HepG2 (cell line): ENCODE measurements around the gene CHD9. TPM values are rescaled to one million over a fixed set of nuclear protein-coding genes. Genes with fewer than 3 reads are reported as not detected.
A peak's percentile ranks its signal among the peaks of the same experiment; 100 is the strongest.

Source experiments
- ATAD3A ChIP-seq: sonication (generic); formaldehyde crosslinking; IDR thresholded peaks from 2 replicates; pipeline ENCODE4 v1.4.0; 2020; ENCODE audit warnings: missing genetic modification reagents
- CAMTA2 ChIP-seq: sonication (generic); formaldehyde crosslinking; IDR thresholded peaks from 2 replicates; pipeline ENCODE4 v1.4.0; 2020; ENCODE audit warnings: mild to moderate bottlenecking, missing genetic modification reagents, borderline replicate concordance
- CHCHD3 ChIP-seq: sonication (generic); formaldehyde crosslinking; IDR thresholded peaks from 2 replicates; pipeline ENCODE4 v1.8.0; 2022; ENCODE audit warnings: mild to moderate bottlenecking, missing genetic modification reagents, moderate library complexity
- DR1 ChIP-seq: sonication (generic); formaldehyde crosslinking; IDR thresholded peaks from 2 replicates; pipeline ENCODE4 v1.8.0; 2021; ENCODE audit warnings: mild to moderate bottlenecking, missing genetic modification reagents, inconsistent platforms
- EHMT2 ChIP-seq: fragments of 200-600 bp; sonication (generic); IDR thresholded peaks from 2 replicates; pipeline ENCODE4 v1.7.0; 2017; ENCODE audit warnings: antibody characterized with exemption, low read depth, low read length, borderline replicate concordance
- FOXA1 ChIP-seq, 2 experiments: fragments of 450-650 bp in 1 of 2; sonication (generic) in 1 of 2; formaldehyde crosslinking in 1 of 2; IDR thresholded peaks; 2 replicates each; pipeline versions ENCODE4 v1.4.0 to v1.6.1; 2016 to 2020; ENCODE audit warnings: missing genetic modification reagents in 1 of 2
- FOXJ3 ChIP-seq: sonication (generic); formaldehyde crosslinking; IDR thresholded peaks from 2 replicates; pipeline ENCODE4 v1.4.0; 2020; ENCODE audit warnings: missing genetic modification reagents, mild to moderate bottlenecking, borderline replicate concordance
- GABPA ChIP-seq, 2 experiments: IDR thresholded peaks; 2 replicates each; pipeline ENCODE4 v1.6.1; 2011 to 2016; ENCODE audit warnings: low read depth in 2 of 2, low read length in 1 of 2, missing biosample characterization in 1 of 2, missing genetic modification characterization in 1 of 2
- HMG20A ChIP-seq: IDR thresholded peaks from 2 replicates; pipeline ENCODE4 v1.6.1; 2016; ENCODE audit warnings: borderline replicate concordance
- HNF4G ChIP-seq, 2 experiments: sonication (generic) in 1 of 2; formaldehyde crosslinking in 1 of 2; IDR thresholded peaks; 2 replicates each; pipeline versions ENCODE4 v1.4.0 to v1.6.1; 2011 to 2020; ENCODE audit warnings: borderline replicate concordance in 2 of 2, low read depth in 2 of 2, mild to moderate bottlenecking in 2 of 2, low read length in 1 of 2, missing genetic modification reagents in 1 of 2, moderate library complexity in 1 of 2
- IRX3 ChIP-seq: sonication (generic); formaldehyde crosslinking; IDR thresholded peaks from 2 replicates; pipeline ENCODE4 v1.8.1; 2023; ENCODE audit warnings: mild to moderate bottlenecking, low read depth, missing genetic modification reagents, borderline replicate concordance
- PCBP1 ChIP-seq: fragments of 200-400 bp; formaldehyde crosslinking; IDR thresholded peaks from 2 replicates; pipeline ENCODE4 v1.6.1; 2017; ENCODE audit warnings: mild to moderate bottlenecking, low read depth, low read length, borderline replicate concordance
- RFXANK ChIP-seq: IDR thresholded peaks from 2 replicates; pipeline ENCODE4 v1.6.1; 2016
- RXRB ChIP-seq: IDR thresholded peaks from 2 replicates; pipeline ENCODE4 v1.6.1; 2016; ENCODE audit warnings: borderline replicate concordance, missing genetic modification reagents, missing compliant biosample characterization
- TOPORS ChIP-seq: sonication (generic); formaldehyde crosslinking; IDR thresholded peaks from 2 replicates; pipeline ENCODE4 v1.8.0; 2023; ENCODE audit warnings: mild to moderate bottlenecking, missing genetic modification reagents
- ZNF337 ChIP-seq: sonication (generic); formaldehyde crosslinking; IDR thresholded peaks from 2 replicates; pipeline ENCODE4 v1.5.1; 2020; ENCODE audit warnings: missing genetic modification reagents, low read depth, mild to moderate bottlenecking, borderline replicate concordance
- ZNF432 ChIP-seq: sonication (generic); formaldehyde crosslinking; IDR thresholded peaks from 2 replicates; pipeline ENCODE4 v1.5.0; 2020; ENCODE audit warnings: missing genetic modification reagents, mild to moderate bottlenecking, borderline replicate concordance
- ZNF557 ChIP-seq: sonication (generic); formaldehyde crosslinking; IDR thresholded peaks from 2 replicates; pipeline ENCODE4 v1.4.0; 2020; ENCODE audit warnings: missing genetic modification reagents
- ZNF7 ChIP-seq: IDR thresholded peaks from 2 replicates; pipeline ENCODE4 v1.6.1; 2016; ENCODE audit warnings: missing biosample characterization, missing genetic modification reagents
- ZSCAN25 ChIP-seq: sonication (generic); formaldehyde crosslinking; IDR thresholded peaks from 2 replicates; pipeline ENCODE4 v1.8.0; 2022; ENCODE audit warnings: mild to moderate bottlenecking, missing genetic modification reagents
- polyA plus RNA-seq, 8 experiments: library from polyadenylated mRNA; depleted of rRNA in 3 of 8; stranded (reverse) in 7 of 8; unstranded in 1 of 8; fragments of >200 nt; fragmentation: Illumina TruSeq in 4 of 8; extraction: Trizol in 4 of 8; gene quantifications; 2 replicates each; pipeline versions ENCODE4 v1.2.1 to v1.2.3, GENCODE V29; 2011 to 2016; ENCODE audit warnings: low read depth in 4 of 8, missing spikeins in 1 of 8, mixed read lengths in 1 of 8; ENCODE audit not compliant: insufficient read depth in 1 of 8
- total RNA-seq, 5 experiments: library from RNA; depleted of rRNA; stranded (reverse); fragments of >200 nt; fragmentation: Illumina TruSeq; extraction: Trizol; gene quantifications; 2 replicates each; pipeline ENCODE4 v1.2.3, GENCODE V29; 2016; ENCODE audit warnings: low read depth in 1 of 5
- TF ChIP-seq, protein P1 (sequence below): sonication (generic); formaldehyde crosslinking; IDR thresholded peaks from 2 replicates; pipeline ENCODE4 v1.5.1; 2020; ENCODE audit warnings: mild to moderate bottlenecking, missing genetic modification reagents, moderate library complexity
- TF ChIP-seq, protein P2 (sequence below), 2 experiments: sonication (generic) in 1 of 2; formaldehyde crosslinking in 1 of 2; IDR thresholded peaks; 2 replicates each; pipeline versions ENCODE4 v1.4.0 to v1.6.1; 2018 to 2020; ENCODE audit warnings: missing genetic modification reagents in 2 of 2, borderline replicate concordance in 1 of 2, low read depth in 1 of 2, mild to moderate bottlenecking in 1 of 2, missing biosample characterization in 1 of 2
- TF ChIP-seq, protein P3 (sequence below): fragments of 450-650 bp; IDR thresholded peaks from 2 replicates; pipeline ENCODE4 v1.6.1; 2017
- TF ChIP-seq, protein P4 (sequence below): sonication (generic); formaldehyde crosslinking; IDR thresholded peaks from 2 replicates; pipeline ENCODE4 v1.4.0; 2020; ENCODE audit warnings: missing genetic modification reagents

CHD9 gene
- total and polyA plus RNA-seq, 2 of the 13 experiments (the other 11 are each of a cell fraction or from before 2014, with no cell fraction given): 23.4 to 27.7 TPM

DNA sequence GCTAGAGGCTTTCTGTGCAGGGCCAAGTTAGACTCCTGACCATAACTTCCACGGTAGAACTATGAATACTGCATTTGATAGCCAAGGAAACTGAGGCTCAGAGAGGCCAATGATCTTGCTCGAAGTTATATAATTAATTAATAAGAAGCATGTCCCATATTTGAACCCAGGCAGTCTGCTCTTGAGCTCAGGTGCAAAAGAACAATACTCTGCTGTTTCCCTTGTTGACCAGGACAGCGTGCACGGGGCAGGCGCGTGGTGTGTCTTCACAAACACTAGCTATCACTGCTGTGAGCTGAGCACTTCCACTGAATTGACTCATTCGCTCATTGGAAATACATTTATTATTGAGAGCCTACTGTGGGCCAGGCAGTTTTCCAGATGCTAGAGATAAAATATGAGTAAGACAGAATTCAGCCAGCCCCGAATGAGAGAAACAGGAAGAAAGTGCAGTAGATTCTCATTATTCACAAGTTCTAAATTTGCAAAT is 1.6 kb downstream of the CHD9 start (continued):
- TF ChIP-seq FOXJ3 (CRISPR knock-in tag): no peak; the same call in 1 of the 2 replicates
- no peak; the same call in 1 of the 2 replicates for TF ChIP-seq HNF4G (IDR thresholded peaks at IDR 0.05; ENCODE audit: borderline replicate concordance, low read depth, low read length)
- TF ChIP-seq HNF4G (CRISPR knock-in tag; IDR thresholded peaks at IDR 0.05; ENCODE audit: borderline replicate concordance, low read depth): no peak
- TF ChIP-seq CAMTA2 (CRISPR knock-in tag): no peak
- TF ChIP-seq, protein P1, sequence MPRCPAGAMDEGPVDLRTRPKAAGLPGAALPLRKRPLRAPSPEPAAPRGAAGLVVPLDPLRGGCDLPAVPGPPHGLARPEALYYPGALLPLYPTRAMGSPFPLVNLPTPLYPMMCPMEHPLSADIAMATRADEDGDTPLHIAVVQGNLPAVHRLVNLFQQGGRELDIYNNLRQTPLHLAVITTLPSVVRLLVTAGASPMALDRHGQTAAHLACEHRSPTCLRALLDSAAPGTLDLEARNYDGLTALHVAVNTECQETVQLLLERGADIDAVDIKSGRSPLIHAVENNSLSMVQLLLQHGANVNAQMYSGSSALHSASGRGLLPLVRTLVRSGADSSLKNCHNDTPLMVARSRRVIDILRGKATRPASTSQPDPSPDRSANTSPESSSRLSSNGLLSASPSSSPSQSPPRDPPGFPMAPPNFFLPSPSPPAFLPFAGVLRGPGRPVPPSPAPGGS: peak; percentile 53; the same call in 1 of the 2 replicates
- no peak; the same call in 1 of the 2 replicates for TF ChIP-seq ZSCAN25
- TF ChIP-seq RXRB (CRISPR knock-in tag): peak; percentile 60; the same call in 1 of the 2 replicates
- no peak for TF ChIP-seq EHMT2
- TF ChIP-seq ZNF337 (CRISPR knock-in tag): no peak
- no peak for TF ChIP-seq FOXA1 (IDR thresholded peaks at IDR 0.05)
- peak; percentile 89 for TF ChIP-seq FOXA1 (CRISPR knock-in tag; IDR thresholded peaks at IDR 0.05)
- no peak for TF ChIP-seq ZNF557 (CRISPR knock-in tag)
- TF ChIP-seq ZNF7: no peak
- TF ChIP-seq, protein P2, sequence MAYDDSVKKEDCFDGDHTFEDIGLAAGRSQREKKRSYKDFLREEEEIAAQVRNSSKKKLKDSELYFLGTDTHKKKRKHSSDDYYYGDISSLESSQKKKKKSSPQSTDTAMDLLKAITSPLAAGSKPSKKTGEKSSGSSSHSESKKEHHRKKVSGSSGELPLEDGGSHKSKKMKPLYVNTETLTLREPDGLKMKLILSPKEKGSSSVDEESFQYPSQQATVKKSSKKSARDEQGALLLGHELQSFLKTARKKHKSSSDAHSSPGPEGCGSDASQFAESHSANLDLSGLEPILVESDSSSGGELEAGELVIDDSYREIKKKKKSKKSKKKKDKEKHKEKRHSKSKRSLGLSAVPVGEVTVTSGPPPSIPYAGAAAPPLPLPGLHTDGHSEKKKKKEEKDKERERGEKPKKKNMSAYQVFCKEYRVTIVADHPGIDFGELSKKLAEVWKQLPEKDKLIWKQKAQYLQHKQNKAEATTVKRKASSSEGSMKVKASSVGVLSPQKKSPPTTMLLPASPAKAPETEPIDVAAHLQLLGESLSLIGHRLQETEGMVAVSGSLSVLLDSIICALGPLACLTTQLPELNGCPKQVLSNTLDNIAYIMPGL (CRISPR knock-in tag; IDR thresholded peaks at IDR 0.05; ENCODE audit: borderline replicate concordance in 1 of 2, low read depth in 1 of 2): no peak
- TF ChIP-seq HMG20A: peak; percentile 40; the same call in 1 of the 2 replicates
- no peak for TF ChIP-seq ATAD3A (CRISPR knock-in tag)
- TF ChIP-seq IRX3 (CRISPR knock-in tag): no peak
- TF ChIP-seq GABPA (IDR thresholded peaks at IDR 0.05; ENCODE audit: low read depth, low read length): no peak
- TF ChIP-seq GABPA (CRISPR knock-in tag; IDR thresholded peaks at IDR 0.05; ENCODE audit: low read depth): no peak
- no peak for TF ChIP-seq RFXANK (CRISPR knock-in tag)
- TF ChIP-seq, protein P3, sequence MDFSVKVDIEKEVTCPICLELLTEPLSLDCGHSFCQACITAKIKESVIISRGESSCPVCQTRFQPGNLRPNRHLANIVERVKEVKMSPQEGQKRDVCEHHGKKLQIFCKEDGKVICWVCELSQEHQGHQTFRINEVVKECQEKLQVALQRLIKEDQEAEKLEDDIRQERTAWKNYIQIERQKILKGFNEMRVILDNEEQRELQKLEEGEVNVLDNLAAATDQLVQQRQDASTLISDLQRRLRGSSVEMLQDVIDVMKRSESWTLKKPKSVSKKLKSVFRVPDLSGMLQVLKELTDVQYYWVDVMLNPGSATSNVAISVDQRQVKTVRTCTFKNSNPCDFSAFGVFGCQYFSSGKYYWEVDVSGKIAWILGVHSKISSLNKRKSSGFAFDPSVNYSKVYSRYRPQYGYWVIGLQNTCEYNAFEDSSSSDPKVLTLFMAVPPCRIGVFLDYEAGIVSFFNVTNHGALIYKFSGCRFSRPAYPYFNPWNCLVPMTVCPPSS: no peak
- TF ChIP-seq TOPORS (CRISPR knock-in tag): no peak
- no peak for TF ChIP-seq ZNF432
- TF ChIP-seq, protein P4, sequence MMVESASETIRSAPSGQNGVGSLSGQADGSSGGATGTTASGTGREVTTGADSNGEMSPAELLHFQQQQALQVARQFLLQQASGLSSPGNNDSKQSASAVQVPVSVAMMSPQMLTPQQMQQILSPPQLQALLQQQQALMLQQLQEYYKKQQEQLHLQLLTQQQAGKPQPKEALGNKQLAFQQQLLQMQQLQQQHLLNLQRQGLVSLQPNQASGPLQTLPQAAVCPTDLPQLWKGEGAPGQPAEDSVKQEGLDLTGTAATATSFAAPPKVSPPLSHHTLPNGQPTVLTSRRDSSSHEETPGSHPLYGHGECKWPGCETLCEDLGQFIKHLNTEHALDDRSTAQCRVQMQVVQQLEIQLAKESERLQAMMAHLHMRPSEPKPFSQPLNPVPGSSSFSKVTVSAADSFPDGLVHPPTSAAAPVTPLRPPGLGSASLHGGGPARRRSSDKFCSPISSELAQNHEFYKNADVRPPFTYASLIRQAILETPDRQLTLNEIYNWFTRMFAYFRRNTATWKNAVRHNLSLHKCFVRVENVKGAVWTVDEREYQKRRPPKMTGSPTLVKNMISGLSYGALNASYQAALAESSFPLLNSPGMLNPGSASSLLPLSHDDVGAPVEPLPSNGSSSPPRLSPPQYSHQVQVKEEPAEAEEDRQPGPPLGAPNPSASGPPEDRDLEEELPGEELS (CRISPR knock-in tag): peak; percentile 86
- no peak for TF ChIP-seq DR1 (CRISPR knock-in tag)
- no peak for TF ChIP-seq PCBP1
- TF ChIP-seq CHCHD3: no peak
